BJ (cell line): Measurements from ENCODE around the gene IL1A. TPM values are rescaled to one million over a fixed set of nuclear protein-coding genes. Genes with fewer than 3 reads are reported as not detected.

ENCODE experiments used
- CTCF ChIA-PET: fragments of 350-600 bp; formaldehyde crosslinking; extraction: SDS; loops from one replicate; lab custom pipeline; 2021; ENCODE audit warnings: antibody characterized with exemption, inconsistent platforms; lab: Yijun Ruan, JAX
- POLR2A ChIA-PET: fragments of 300-600 bp; sonication (Branson Sonifier 250); formaldehyde crosslinking; extraction: SDS; loops from one replicate; lab custom pipeline; 2021; ENCODE audit warnings: antibody characterized with exemption; lab: Charles Lee
- DNase-seq: peaks from one replicate; pipeline ENCODE4 v3.0.0-alpha.2; 2011; ENCODE audit warnings: low read depth
- H3K27me3 ChIP-seq: 2 replicates; pipeline ENCODE4 v1.6.0; 2011; ENCODE audit warnings: low read length; ENCODE audit not compliant: control insufficient read depth, insufficient read depth
- H3K36me3 ChIP-seq: 2 replicates; pipeline ENCODE4 v1.5.1; 2011; ENCODE audit warnings: low read length; ENCODE audit not compliant: control insufficient read depth, insufficient read depth
- H3K4me3 ChIP-seq: 2 replicates; pipeline ENCODE4 v1.5.1; 2011; ENCODE audit warnings: low read depth, mild to moderate bottlenecking, control low read depth, low read length
- polyA plus RNA-seq: library from polyadenylated mRNA; depleted of rRNA; stranded (reverse); fragments of >200 nt; gene quantifications from 2 replicates; pipeline ENCODE4 v1.2.3, GENCODE V29; 2011
- TF ChIP-seq, protein P1 (sequence below): IDR thresholded peaks from 2 replicates; pipeline ENCODE4 v1.5.1; 2011; ENCODE audit warnings: low read depth, mild to moderate bottlenecking, control low read depth, inconsistent platforms, low read length, moderate library complexity; ENCODE audit not compliant: insufficient read depth

The IL1A gene
- polyA plus RNA-seq, 1 experiment = 0.11 TPM

DNA sequence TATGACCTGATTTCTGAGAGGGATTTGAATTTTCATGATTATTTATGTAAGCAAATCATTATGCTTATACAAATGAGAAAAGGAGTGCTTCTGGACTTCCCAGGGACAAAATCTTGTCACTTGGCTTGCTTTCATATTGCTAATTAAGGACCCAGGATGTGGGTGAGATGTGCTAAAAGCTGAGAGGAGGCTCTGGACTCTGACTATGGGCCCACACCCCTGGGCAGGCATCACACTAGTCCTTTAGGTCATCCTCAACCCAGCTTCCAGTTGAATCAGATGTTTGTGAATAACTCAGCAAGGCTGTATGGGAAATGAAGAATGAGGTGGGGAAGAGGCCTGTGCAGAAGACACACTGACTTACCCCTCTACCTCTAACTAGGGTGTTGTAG is 40.4 kb upstream of the IL1A start:
- no peaks in the 10 kb centered on the region for H3K27me3 ChIP-seq
- no peak overlapping the region for H3K4me3 ChIP-seq
- no peak for DNase-seq
- CTCF ChIA-PET = interaction anchor here (1.4 kb wide), 1 partner anchor 9 kb away, joined by 5 read pairs; no protein-coding TSS in a partner anchor
- no peaks in the 10 kb centered on the region for H3K36me3 ChIP-seq
- TF ChIP-seq, protein P1, sequence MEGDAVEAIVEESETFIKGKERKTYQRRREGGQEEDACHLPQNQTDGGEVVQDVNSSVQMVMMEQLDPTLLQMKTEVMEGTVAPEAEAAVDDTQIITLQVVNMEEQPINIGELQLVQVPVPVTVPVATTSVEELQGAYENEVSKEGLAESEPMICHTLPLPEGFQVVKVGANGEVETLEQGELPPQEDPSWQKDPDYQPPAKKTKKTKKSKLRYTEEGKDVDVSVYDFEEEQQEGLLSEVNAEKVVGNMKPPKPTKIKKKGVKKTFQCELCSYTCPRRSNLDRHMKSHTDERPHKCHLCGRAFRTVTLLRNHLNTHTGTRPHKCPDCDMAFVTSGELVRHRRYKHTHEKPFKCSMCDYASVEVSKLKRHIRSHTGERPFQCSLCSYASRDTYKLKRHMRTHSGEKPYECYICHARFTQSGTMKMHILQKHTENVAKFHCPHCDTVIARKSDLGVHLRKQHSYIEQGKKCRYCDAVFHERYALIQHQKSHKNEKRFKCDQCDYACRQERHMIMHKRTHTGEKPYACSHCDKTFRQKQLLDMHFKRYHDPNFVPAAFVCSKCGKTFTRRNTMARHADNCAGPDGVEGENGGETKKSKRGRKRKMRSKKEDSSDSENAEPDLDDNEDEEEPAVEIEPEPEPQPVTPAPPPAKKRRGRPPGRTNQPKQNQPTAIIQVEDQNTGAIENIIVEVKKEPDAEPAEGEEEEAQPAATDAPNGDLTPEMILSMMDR = no peak
- POLR2A ChIA-PET = no interaction called here

DNA sequence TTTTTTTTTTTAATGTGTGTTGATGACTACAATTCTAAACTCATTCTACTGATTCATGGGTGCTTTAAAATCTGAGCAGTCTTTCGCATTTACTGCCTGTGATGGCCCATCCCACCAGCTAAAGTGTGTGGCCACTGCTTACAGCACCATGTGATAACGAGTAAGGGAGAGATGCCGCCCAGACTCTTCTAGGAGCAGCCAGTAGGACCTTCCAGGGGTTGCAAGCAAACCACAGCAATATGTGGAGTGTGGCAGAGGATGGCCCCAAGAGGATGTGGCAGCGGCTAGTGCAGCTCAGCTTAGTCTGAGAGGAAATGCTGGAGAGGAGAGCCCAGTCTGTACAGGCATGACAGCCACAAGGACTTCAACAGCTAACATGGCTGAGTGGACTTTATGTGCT is 37.4 kb upstream of the IL1A start:
- Histone ChIP-seq H3K36me3 (no peaks in the 10 kb centered on the region), H3K27me3 (no peaks in the 10 kb centered on the region), H3K4me3 (no peak overlapping the region)
- TF ChIP-seq, protein P1 = no peak
- POLR2A ChIA-PET = no interaction called here
- CTCF ChIA-PET = interaction anchor here (0.9 kb wide), 1 partner anchor 14 kb away, joined by 3 read pairs; no protein-coding TSS in a partner anchor
- DNase-seq = no peak

DNA sequence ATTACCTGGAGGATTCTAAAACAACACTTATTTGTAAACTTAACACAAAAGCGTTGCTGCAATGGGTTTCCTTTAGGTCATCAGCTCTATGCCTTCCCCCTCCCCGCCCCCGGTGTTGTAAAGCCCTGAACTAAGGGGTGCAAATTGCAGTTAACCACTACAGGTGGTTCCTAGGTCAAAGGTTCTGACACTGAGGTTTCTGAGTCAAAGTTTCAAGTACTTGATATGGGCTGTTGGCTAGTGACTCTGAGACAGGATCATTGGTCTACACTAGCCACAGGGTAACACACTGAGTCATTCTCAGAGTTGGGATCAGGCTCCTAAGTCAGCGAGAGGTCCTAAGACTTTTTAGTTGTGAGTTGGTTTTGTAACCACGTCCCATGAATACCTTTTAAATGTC is 36.8 kb upstream of the IL1A start:
- TF ChIP-seq, protein P1 = no peak
- no peak overlapping the region for H3K4me3 ChIP-seq
- no peaks in the 10 kb centered on the region for H3K36me3 ChIP-seq
- CTCF ChIA-PET = interaction anchor here (0.9 kb wide), 1 partner anchor 14 kb away, joined by 3 read pairs; no protein-coding TSS in a partner anchor
- POLR2A ChIA-PET = no interaction called here
- DNase-seq = no peak
- no peaks in the 10 kb centered on the region for H3K27me3 ChIP-seq

DNA sequence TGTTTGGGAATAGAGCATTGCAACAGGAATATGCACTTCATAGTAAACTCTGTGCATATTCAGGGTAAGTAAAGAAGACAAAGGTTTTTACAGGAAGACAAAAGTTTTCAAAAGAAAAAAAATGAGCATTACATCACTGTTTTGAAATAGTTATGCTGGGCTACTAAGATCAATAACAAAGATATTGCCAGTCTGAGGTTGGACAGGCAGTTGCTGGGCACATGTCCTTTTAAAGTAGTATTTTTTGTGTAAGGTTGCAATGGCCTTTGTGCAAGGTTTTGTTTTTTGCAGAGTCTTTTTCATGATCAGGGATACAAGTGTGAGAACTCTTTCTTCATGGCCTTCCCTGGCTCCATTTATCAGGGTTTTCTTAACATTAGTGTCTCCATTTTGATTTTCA is 36.0 kb upstream of the IL1A start:
- no peak for DNase-seq
- Histone ChIP-seq H3K36me3 (no peaks in the 10 kb centered on the region), H3K4me3 (no peak overlapping the region), H3K27me3 (no peaks in the 10 kb centered on the region)
- ChIA-PET POLR2A (no interaction called here), CTCF (interaction anchor here (1.7 kb wide), 1 partner anchor 71 kb away, joined by 5 read pairs; no protein-coding TSS in a partner anchor)
- TF ChIP-seq, protein P1 = no peak

DNA sequence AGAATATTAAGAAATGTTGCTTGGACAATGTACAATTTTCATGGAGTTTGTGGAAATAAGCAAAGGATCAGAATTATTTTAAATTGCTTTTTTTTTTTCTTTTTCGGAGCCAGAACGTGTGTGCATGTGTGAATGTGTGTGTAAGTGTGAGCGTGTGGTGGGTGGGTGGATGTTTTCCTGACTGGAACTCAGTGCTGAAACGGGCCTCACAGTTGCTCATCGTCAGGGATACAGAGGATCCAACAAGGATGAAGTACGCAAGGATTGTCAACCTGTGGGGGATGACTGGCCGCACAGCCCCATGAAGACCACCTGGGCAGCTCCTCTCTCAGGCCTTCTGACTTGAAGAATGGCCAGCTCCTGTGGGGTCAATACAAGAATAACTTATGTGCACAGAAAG is 34.8 kb upstream of the IL1A start:
- CTCF ChIA-PET = interaction anchor here (0.6 to 1.7 kb wide), 3 partner anchors 30 to 92 kb away, joined by 3 to 5 read pairs (median 3); no protein-coding TSS in a partner anchor
- POLR2A ChIA-PET = no interaction called here

More for the DNA sequence above, 34.8 kb upstream of the IL1A start:
- Histone ChIP-seq H3K36me3 (no peaks in the 10 kb centered on the region), H3K27me3 (no peaks in the 10 kb centered on the region), H3K4me3 (no peak overlapping the region)
- TF ChIP-seq, protein P1 = no peak
- no peak for DNase-seq
